HCT116 (cell line): Measurements from ENCODE around the gene PIP5KL1. TPM values are rescaled to one million over a fixed set of nuclear protein-coding genes. Genes with fewer than 3 reads are reported as not detected.
A peak's percentile ranks its signal among the peaks of the same experiment; 100 is the strongest.

Source experiments
- ATAC-seq: fragments of 200-7000 bp; cut with Tn5 transposase; 2 replicates; pipeline ENCODE4 v1.9.1; 2020; ENCODE audit warnings: mild to moderate bottlenecking, moderate library complexity
- BruUV-seq: library from RNA; stranded (reverse); fragments of 400-500 nt; replicated peaks from 2 replicates; lab custom pipeline; 2021; lab: Mats Ljungman, UMichigan
- CTCF ChIA-PET: fragments of 300-600 bp; sonication (Branson Sonifier 250); formaldehyde crosslinking; loops from one replicate; lab custom pipeline; 2021; ENCODE audit warnings: antibody characterized with exemption; lab: Charles Lee
- POLR2A ChIA-PET: fragments of 300-600, 350-600 bp; sonication (Branson Sonifier 250); formaldehyde crosslinking; loops from one replicate; lab custom pipeline; 2021; ENCODE audit warnings: antibody characterized with exemption; lab: Charles Lee
- RAD21 ChIA-PET, 2 experiments: fragments of 300-600 bp; sonication (Branson Sonifier 250); formaldehyde crosslinking; loops; one replicate each; lab custom pipeline; 2023; ENCODE audit warnings: low total read pairs in 2 of 2; ENCODE audit not compliant: uncharacterized antibody in 2 of 2, unreplicated experiment in 2 of 2, low non-redundant PET in 1 of 2; lab: Charles Lee
- DNase-seq: peaks from one replicate; pipeline ENCODE4 v3.0.0-alpha.2; 2010; ENCODE audit warnings: low read depth, low spot score
- H2AFZ ChIP-seq: fragments of 200-600 bp; shearing (Covaris generic), sonication (generic); 2 replicates; pipeline ENCODE4 v1.6.1; 2017; ENCODE audit warnings: low read depth, mixed run types, mixed read lengths, antibody characterized with exemption, low read length; ENCODE audit not compliant: poor library complexity, severe bottlenecking
- H3K27ac ChIP-seq: 2 replicates; pipeline ENCODE4 v1.5.1; 2012; ENCODE audit warnings: low read depth, low read length
- H3K27me3 ChIP-seq: fragments of 200-600 bp; sonication (generic); 2 replicates; pipeline ENCODE4 v1.6.1; 2016; ENCODE audit warnings: mixed run types, low read length, mixed read lengths; ENCODE audit not compliant: insufficient read depth
- H3K36me3 ChIP-seq, 2 experiments: fragments of 200-500 bp in 1 of 2; fragments of 200-600 bp in 1 of 2; sonication (Bioruptor generic) in 1 of 2; sonication (generic) in 1 of 2; 2 replicates each; pipeline versions ENCODE4 v1.5.1 to v1.6.1; 2014 to 2016; ENCODE audit warnings: low read length in 2 of 2, inconsistent platforms in 1 of 2, mixed read lengths in 1 of 2, mixed run types in 1 of 2; ENCODE audit not compliant: insufficient read depth in 2 of 2, control insufficient read depth in 1 of 2
- H3K4me1 ChIP-seq, 2 experiments: fragments of 200-600 bp in 1 of 2; sonication (generic) in 1 of 2; 2 replicates each; pipeline versions ENCODE4 v1.5.1 to v1.6.1; 2012 to 2017; ENCODE audit warnings: low read length in 2 of 2, inconsistent platforms in 1 of 2, mild to moderate bottlenecking in 1 of 2, mixed read lengths in 1 of 2, mixed run types in 1 of 2, moderate library complexity in 1 of 2; ENCODE audit not compliant: insufficient read depth in 2 of 2, control insufficient read depth in 1 of 2
- H3K4me2 ChIP-seq: fragments of 200-600 bp; sonication (generic); 2 replicates; pipeline ENCODE4 v1.6.1; 2017; ENCODE audit warnings: mixed run types, low read length, mixed read lengths
- H3K4me3 ChIP-seq, 2 experiments: fragments of 200-600 bp in 1 of 2; sonication (generic) in 1 of 2; replicated peaks in 1 of 2; 2 replicates each; pipeline ENCODE4 v1.5.1; 2011 to 2016; ENCODE audit warnings: low read length in 2 of 2, control low read depth in 1 of 2, low read depth in 1 of 2, mild to moderate bottlenecking in 1 of 2, mixed read lengths in 1 of 2, mixed run types in 1 of 2
- H3K79me2 ChIP-seq: fragments of 200-600 bp; sonication (generic); 2 replicates; pipeline ENCODE4 v1.6.1; 2017; ENCODE audit warnings: mild to moderate bottlenecking, mixed run types, low read length, moderate library complexity, mixed read lengths; ENCODE audit not compliant: insufficient read depth
- H3K9ac ChIP-seq: fragments of 200-600 bp; sonication (generic); 2 replicates; pipeline ENCODE4 v1.6.1; 2016; ENCODE audit warnings: low read length, mixed read lengths
- H3K9me2 ChIP-seq: fragments of 200-600 bp; sonication (generic), shearing (Covaris generic); 2 replicates; pipeline ENCODE4 v1.6.1; 2017; ENCODE audit warnings: mixed run types, mild to moderate bottlenecking, moderate library complexity; ENCODE audit not compliant: insufficient read depth
- H3K9me3 ChIP-seq, 2 experiments: fragments of 200-500 bp in 1 of 2; fragments of 200-600 bp in 1 of 2; sonication (Bioruptor generic) in 1 of 2; sonication (generic) in 1 of 2; 2 replicates each; pipeline ENCODE4 v1.6.1; 2014 to 2017; ENCODE audit warnings: low read length in 2 of 2, mixed read lengths in 2 of 2, inconsistent platforms in 1 of 2, low read depth in 1 of 2, mild to moderate bottlenecking in 1 of 2, mixed run types in 1 of 2, moderate library complexity in 1 of 2; ENCODE audit not compliant: control insufficient read depth in 1 of 2, insufficient read depth in 1 of 2
- H4K20me1 ChIP-seq: fragments of 200-600 bp; sonication (generic), shearing (Covaris generic); 2 replicates; pipeline ENCODE4 v1.6.1; 2017; ENCODE audit warnings: mixed run types, mild to moderate bottlenecking, moderate library complexity; ENCODE audit not compliant: insufficient read depth
- CBX3 ChIP-seq: IDR thresholded peaks from 2 replicates; pipeline ENCODE4 v1.6.1; 2012; ENCODE audit warnings: low read depth
- EGR1 ChIP-seq: IDR thresholded peaks from 2 replicates; pipeline ENCODE4 v1.6.1; 2012; ENCODE audit warnings: low read depth
- ELF1 ChIP-seq: IDR thresholded peaks from 2 replicates; pipeline ENCODE4 v1.6.1; 2012; ENCODE audit warnings: low read depth, borderline replicate concordance
- EZH2 ChIP-seq: fragments of 200-600 bp; sonication (generic); IDR thresholded peaks from 2 replicates; pipeline ENCODE4 v1.6.1; 2017; ENCODE audit warnings: antibody characterized with exemption, mixed run types
- EZH2phosphoT487 ChIP-seq: fragments of 200-600 bp; IDR thresholded peaks from 2 replicates; pipeline ENCODE4 v1.6.1; 2018; ENCODE audit warnings: antibody characterized with exemption, borderline replicate concordance
- POLR2AphosphoS5 ChIP-seq: IDR thresholded peaks from 2 replicates; pipeline ENCODE4 v1.6.1; 2011; ENCODE audit warnings: mild to moderate bottlenecking, low read depth, low read length, moderate library complexity
- SP1 ChIP-seq: IDR thresholded peaks from 2 replicates; pipeline ENCODE4 v1.6.1; 2012; ENCODE audit warnings: low read depth
- TCF7L2 ChIP-seq: IDR thresholded peaks from 2 replicates; pipeline ENCODE4 v1.7.0; 2011; ENCODE audit warnings: borderline replicate concordance, inconsistent platforms; ENCODE audit not compliant: insufficient read depth, insufficient read length; ENCODE audit errors: extremely low read depth
- YY1 ChIP-seq: IDR thresholded peaks from 2 replicates; pipeline ENCODE4 v1.6.1; 2011; ENCODE audit warnings: low read length, low read depth, moderate library complexity, mild to moderate bottlenecking; ENCODE audit not compliant: insufficient replicate concordance; ENCODE audit errors: extremely low read depth
- ZFX ChIP-seq: fragments of 450-650 bp; IDR thresholded peaks from 2 replicates; pipeline ENCODE4 v1.6.1; 2017
- ZNF274 ChIP-seq: fragments of 200-500 bp; sonication (Bioruptor generic); IDR thresholded peaks from 2 replicates; pipeline ENCODE4 v1.6.1; 2014; ENCODE audit warnings: mild to moderate bottlenecking, low read depth, low read length, inconsistent platforms
- intact Hi-C: fragments of 100-400 bp; cut with micrococcal nuclease; formaldehyde crosslinking; loops from 2 replicates; pipeline ENCODE4 v1.10.0; 2022
- total RNA-seq: library from RNA; stranded (reverse); gene quantifications from one replicate; pipeline ENCODE4 v1.2.1, GENCODE V29; 2021; ENCODE audit not compliant: unreplicated experiment
- TF ChIP-seq, protein P1 (sequence below), 3 experiments: fragments of 200-600 bp in 1 of 3; sonication (generic) in 1 of 3; IDR thresholded peaks in 2 of 3; conservative IDR thresholded peaks in 1 of 3; 2 replicates each; pipeline ENCODE4 v1.5.1; 2012 to 2017; ENCODE audit warnings: low read depth in 2 of 3, low read length in 2 of 3, antibody characterized with exemption in 1 of 3, borderline replicate concordance in 1 of 3, control low read depth in 1 of 3, mild to moderate bottlenecking in 1 of 3, mixed read lengths in 1 of 3, mixed run types in 1 of 3, moderate library complexity in 1 of 3; ENCODE audit not compliant: insufficient read depth in 1 of 3
- TF ChIP-seq, protein P2 (sequence below): IDR thresholded peaks from 2 replicates; pipeline ENCODE4 v1.6.1; 2012

Gene PIP5KL1
- total RNA-seq, 1 experiment from 2014 or later = 37.6 TPM

GRCh38 chr9:127979333-127980059, 48.9 kb upstream of the PIP5KL1 start:
- Histone ChIP-seq H3K79me2 (peaks cover 58% of the 10 kb centered on the region), H2AFZ (no peak overlapping the region), H3K4me2 (peak overlapping the region; percentile 91), H3K27me3 (no peaks in the 10 kb centered on the region), H3K36me3 (no peaks in the 10 kb centered on the region), H3K9me2 (no peaks in the 10 kb centered on the region), H3K27ac (peak overlapping the region; percentile 95), H3K9ac (peak overlapping the region; percentile 73), H3K4me1 (peaks cover 28 to 44% of the 10 kb centered on the region in 2 experiments), H4K20me1 (no peaks in the 10 kb centered on the region), H3K4me3 (peak overlapping the region; percentile 64 to 87), H3K9me3 (no peaks in the 10 kb centered on the region)
- ChIA-PET RAD21 (no interaction called here), POLR2A (interaction anchor here (1.8 to 2.8 kb wide), 3 partner anchors 12 to 27 kb away, joined by 5 to 9 read pairs (median 8); no protein-coding TSS in a partner anchor), CTCF (no interaction called here)
- no peak for DNase-seq
- ATAC-seq = no peak
- no TSS peak for BruUV-seq
- TF ChIP-seq POLR2AphosphoS5 (peak; percentile 51), ZFX (0 out of 2 replicates have a peak, but pooled peaks have one; percentile 9), ELF1 (no peak)
- TF ChIP-seq, protein P1, sequence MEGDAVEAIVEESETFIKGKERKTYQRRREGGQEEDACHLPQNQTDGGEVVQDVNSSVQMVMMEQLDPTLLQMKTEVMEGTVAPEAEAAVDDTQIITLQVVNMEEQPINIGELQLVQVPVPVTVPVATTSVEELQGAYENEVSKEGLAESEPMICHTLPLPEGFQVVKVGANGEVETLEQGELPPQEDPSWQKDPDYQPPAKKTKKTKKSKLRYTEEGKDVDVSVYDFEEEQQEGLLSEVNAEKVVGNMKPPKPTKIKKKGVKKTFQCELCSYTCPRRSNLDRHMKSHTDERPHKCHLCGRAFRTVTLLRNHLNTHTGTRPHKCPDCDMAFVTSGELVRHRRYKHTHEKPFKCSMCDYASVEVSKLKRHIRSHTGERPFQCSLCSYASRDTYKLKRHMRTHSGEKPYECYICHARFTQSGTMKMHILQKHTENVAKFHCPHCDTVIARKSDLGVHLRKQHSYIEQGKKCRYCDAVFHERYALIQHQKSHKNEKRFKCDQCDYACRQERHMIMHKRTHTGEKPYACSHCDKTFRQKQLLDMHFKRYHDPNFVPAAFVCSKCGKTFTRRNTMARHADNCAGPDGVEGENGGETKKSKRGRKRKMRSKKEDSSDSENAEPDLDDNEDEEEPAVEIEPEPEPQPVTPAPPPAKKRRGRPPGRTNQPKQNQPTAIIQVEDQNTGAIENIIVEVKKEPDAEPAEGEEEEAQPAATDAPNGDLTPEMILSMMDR (IDR thresholded peaks at IDR 0.05 in 2 of 3, conservative IDR thresholded peaks at IDR 0.05 in 1 of 3; ENCODE audit: borderline replicate concordance in 1 of 3, insufficient read depth in 1 of 3, low read depth in 2 of 3, low read length in 2 of 3) = 0 out of 6 replicates have a peak, but pooled peaks of 1 of the 3 experiments have one; percentile 4
- intact Hi-C loops = no loop called here

- POLR2A ChIA-PET = interaction anchor here (2.8 kb wide), 1 partner anchor 23 kb away, joined by 8 read pairs; no protein-coding TSS in a partner anchor
- intact Hi-C loops = no loop called here
- CTCF ChIA-PET = no interaction called here
These were observed 48.4 kb upstream of the PIP5KL1 start for GRCh38 chr9:127979015-127979332.

More at GRCh38 chr9:127979015-127979332, 48.4 kb upstream of the PIP5KL1 start:
- TF ChIP-seq ELF1 (no peak), TCF7L2 (no peak), SP1 (no peak), POLR2AphosphoS5 (no peak), EZH2 (no peak), ZNF274 (no peak), CBX3 (no peak), YY1 (no peak), EGR1 (no peak), EZH2phosphoT487 (no peak)
- TF ChIP-seq, protein P2, sequence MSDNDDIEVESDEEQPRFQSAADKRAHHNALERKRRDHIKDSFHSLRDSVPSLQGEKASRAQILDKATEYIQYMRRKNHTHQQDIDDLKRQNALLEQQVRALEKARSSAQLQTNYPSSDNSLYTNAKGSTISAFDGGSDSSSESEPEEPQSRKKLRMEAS = no peak
- Histone ChIP-seq H3K4me2 (peak overlapping the region; percentile 91), H3K79me2 (peaks cover 63% of the 10 kb centered on the region), H4K20me1 (no peaks in the 10 kb centered on the region), H3K9ac (peak overlapping the region; percentile 73), H3K36me3 (no peaks in the 10 kb centered on the region), H3K27me3 (no peaks in the 10 kb centered on the region), H3K27ac (peak overlapping the region; percentile 95), H3K4me3 (peak overlapping the region; percentile 64 to 87), H3K9me3 (no peaks in the 10 kb centered on the region), H3K9me2 (no peaks in the 10 kb centered on the region), H3K4me1 (peaks cover 28 to 44% of the 10 kb centered on the region in 2 experiments), H2AFZ (no peak overlapping the region)
- BruUV-seq = no TSS peak
- RAD21 ChIA-PET = no interaction called here
- DNase-seq (no peak), ATAC-seq (no peak)
